Stimulated activated naive CD4-positive, alpha-beta T cell treated with Interleukin-2 at 50 U/mL for 16 hours (primary cell): Measurements from ENCODE around the gene CTTN.
A peak's percentile ranks its signal among the peaks of the same experiment; 100 is the strongest.

Experiments
- DNase-seq: peaks from one replicate; lab custom pipeline; 2025; lab: John Stamatoyannopoulos, UW

Gene CTTN

GRCh38 chr11:70397983-70398833 is at the start of gene CTTN:
TSS of gene CTTN (plus strand) at chr11:70398529. CDS start at chr11:70407298, 8,769 bp downstream.
- DNase-seq: peak; percentile 58

- DNase-seq: no peak
Observed at GRCh38 chr11:70348608-70349007, 49.7 kb upstream of the CTTN start.

- no peak for DNase-seq
Observed at GRCh38 chr11:70351646-70352045, 46.7 kb upstream of the CTTN start.

GRCh38 chr11:70352100-70352499 is 46.2 kb upstream of the CTTN start:
- DNase-seq: no peak

GRCh38 chr11:70352601-70353000 is 45.7 kb upstream of the CTTN start:
- no peak for DNase-seq

- DNase-seq: no peak
Observed at GRCh38 chr11:70353329-70353728, 45.0 kb upstream of the CTTN start.

- no peak for DNase-seq
Observed at GRCh38 chr11:70353900-70354568, 44.3 kb upstream of the CTTN start.

- DNase-seq: no peak
Observed at GRCh38 chr11:70354629-70355028, 43.7 kb upstream of the CTTN start.

GRCh38 chr11:70358753-70359152 is 39.6 kb upstream of the CTTN start:
- DNase-seq: no peak

- no peak for DNase-seq
Observed at GRCh38 chr11:70359451-70360205, 38.7 kb upstream of the CTTN start.

GRCh38 chr11:70360211-70360610 is 38.1 kb upstream of the CTTN start:
- no peak for DNase-seq

- no peak for DNase-seq
Observed at GRCh38 chr11:70364178-70364577, 34.2 kb upstream of the CTTN start.

GRCh38 chr11:70364745-70365543 is 33.4 kb upstream of the CTTN start:
- peak; percentile 72 for DNase-seq

- DNase-seq: no peak
Observed at GRCh38 chr11:70365544-70365927, 32.8 kb upstream of the CTTN start.

- no peak for DNase-seq
Observed at GRCh38 chr11:70367071-70367470, 31.3 kb upstream of the CTTN start.

- DNase-seq: no peak
Observed at GRCh38 chr11:70368961-70369360, 29.4 kb upstream of the CTTN start.

- no peak for DNase-seq
Observed at GRCh38 chr11:70371241-70371640, 27.1 kb upstream of the CTTN start.

- no peak for DNase-seq
Observed at GRCh38 chr11:70372076-70372475, 26.3 kb upstream of the CTTN start.

- DNase-seq: no peak
Observed at GRCh38 chr11:70376621-70377020, 21.7 kb upstream of the CTTN start.

GRCh38 chr11:70377645-70378044 is 20.7 kb upstream of the CTTN start:
- no peak for DNase-seq

- no peak for DNase-seq
Observed at GRCh38 chr11:70378506-70379134, 19.7 kb upstream of the CTTN start.
